ENCODE data around the gene CTR9.
"Not testable (repeated sequence)": the region's sequence is repeated elsewhere in the genome, so short reads cannot be mapped to it uniquely, and the experiment has no call there.

The CTR9 gene

GRCh38 chr11:10785146-10785474 is 34.1 kb downstream of the CTR9 start:
- DNase-seq: no peak

DNA sequence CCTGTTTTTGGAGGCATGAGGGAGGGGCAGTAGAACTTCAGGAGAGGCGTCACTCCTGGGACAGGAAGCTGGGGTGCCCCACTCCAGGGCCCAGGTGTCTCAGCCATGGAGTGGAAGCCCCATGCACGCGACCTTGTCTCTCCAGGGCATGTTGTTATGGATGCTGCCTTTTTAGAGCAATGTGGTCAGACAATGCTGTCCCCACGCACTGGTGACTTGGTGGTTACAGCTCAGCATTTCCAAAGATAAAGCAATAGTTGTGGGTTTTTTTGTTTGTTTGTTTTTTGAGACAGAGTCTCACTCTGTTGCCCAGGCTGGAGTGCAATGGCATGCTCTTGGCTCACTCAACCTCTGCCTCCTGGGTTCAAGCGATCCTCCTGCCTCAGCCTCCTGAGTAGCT is 35.4 kb downstream of the CTR9 start:
- DNase-seq: no peak

DNA sequence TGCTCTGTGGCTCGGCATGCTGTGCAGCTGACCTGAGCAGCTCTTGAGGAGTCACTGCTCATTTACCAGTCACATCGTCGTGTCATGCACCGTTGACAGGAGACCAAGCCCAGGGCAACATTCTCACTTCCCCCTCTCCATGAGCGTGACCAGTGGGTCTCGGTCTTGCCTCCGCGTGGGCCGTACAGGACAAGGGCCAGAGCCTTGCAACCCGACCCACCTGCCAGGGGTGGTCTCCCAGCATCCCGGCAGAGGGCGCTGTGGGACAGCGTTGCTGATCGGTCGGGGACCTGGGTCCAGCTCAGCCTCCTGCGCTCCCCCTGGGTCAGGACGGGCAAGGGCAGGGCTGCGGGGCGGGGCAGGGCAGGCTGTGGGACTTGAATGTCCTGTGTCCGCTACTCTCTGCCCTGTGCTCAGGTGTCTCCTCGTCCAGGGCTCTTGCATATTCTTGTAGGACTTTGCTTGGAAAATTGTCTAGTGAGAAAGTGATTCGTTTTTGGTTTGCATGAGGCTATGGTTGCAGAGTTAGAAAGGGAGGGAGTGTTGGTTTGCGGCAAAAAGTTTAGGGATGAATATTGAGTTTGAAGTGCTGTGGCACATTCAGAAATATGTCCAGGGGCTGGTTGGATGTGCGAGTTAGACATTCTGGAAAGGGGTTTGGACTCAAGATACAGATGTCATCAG is 41.5 kb downstream of the CTR9 start:
- peak; percentile 74 to 77 for DNase-seq

- DNase-seq: no peak
Observed at GRCh38 chr11:10793470-10794255, 42.6 kb downstream of the CTR9 start.

DNA sequence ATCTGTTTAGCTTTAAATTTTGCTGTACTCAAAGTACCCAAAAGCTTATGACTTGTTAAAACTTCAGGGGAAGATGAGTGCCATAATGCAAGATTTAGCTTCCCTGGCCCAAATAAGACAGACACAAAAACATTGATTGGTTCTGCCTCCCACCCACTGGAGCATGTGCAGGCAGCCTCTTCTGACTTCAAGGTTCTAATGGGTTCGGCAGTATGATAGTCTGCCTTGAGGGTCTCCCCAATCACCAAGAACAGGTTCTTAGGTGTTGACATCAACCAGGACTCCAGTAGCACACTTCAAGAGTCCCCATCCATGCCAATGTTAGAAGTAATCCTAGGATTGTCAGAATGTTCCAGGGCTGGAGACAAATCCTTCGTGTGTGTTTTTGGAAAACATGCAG is 45.1 kb downstream of the CTR9 start:
- DNase-seq: no peak

- DNase-seq: no peak
Observed at GRCh38 chr11:10797001-10797400, 46.0 kb downstream of the CTR9 start.

- no peak for DNase-seq
Observed at GRCh38 chr11:10797531-10797930, 46.5 kb downstream of the CTR9 start.

DNA sequence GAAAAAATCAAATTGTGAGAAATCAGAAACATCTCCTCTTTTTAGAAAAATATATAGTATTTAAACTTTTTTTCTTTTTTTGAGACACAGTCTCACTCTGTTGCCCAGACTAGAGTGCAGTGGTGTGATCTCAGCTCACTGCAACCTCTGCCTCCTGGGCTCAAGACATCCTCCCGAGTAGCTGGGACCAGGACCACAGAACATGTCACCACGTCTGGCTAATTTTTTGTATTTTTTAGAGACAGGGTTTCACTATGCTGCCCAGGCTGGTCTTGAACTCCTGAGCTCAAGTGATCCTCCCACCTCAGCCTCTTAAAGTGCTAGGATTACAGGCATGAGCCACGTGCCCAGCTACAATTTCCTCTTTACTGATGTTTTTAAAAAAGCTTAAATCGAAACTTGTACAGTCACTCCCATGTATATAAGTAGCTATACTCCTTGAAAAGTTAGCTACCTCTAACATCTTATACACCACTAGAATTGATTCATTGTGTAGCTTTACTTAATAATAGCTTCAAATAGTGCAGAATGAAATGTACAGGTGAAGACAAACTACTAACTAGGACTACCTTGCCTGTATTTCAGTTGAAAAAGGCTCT is 47.4 kb downstream of the CTR9 start:
- DNase-seq: no peak

GRCh38 chr11:10800292-10800691 is 49.2 kb downstream of the CTR9 start:
- DNase-seq: no peak

DNA sequence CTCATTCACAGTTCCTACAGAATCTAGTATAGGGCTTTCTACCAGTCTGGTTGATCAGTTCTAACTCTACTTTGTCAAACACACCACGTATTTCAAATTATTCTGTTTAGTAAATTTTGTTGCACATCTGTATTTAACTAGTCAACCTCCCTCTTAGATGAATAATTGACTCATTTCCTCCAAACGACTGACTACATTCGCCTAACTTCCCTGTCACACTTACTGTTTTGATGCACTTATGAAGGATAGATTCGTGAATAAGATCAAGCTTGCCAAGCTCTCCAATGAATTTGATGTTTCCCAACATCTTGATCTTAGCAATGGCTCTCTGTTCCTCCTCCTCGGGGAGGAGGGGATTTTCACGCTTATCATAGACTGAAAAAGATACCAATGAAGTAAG is 52.6 kb downstream of the CTR9 start:
- no peak for DNase-seq

DNA sequence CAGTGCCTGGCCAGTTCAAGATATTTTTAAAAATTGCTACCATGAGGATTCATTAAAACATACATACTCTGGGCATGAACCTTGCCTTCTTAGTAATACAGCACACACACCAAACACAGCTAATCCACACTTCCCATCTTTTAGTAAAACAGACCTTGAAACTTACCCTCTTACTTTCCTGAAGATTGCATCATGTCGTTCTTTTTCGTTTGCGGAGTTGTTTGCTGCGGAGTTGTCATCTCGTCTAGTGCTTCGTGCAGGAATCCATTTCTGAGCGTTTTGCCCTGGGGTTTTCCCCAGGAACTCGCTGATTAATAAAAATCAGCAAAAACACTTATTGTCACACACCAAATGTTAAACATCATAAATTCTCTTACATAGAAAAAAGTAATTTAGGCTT is 54.7 kb downstream of the CTR9 start:
- no peak for DNase-seq

DNA sequence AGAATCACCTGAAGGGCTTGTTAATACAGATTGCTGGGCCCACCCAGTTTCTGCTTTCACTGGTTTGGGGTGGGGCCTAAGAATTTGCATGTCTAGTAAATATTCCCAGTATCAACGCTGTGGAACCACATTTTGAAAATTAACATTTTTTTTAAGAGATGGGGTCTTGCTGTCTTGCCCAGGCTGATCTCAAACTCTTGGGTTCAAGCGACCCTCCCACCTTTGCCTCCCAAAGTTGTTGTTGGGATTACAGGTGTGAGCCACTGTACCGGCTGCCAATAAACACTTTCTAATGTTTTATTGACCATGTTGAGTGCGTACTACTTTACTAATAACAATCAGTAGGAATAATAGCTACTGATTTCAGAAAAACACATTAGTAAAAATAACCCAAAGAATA is 55.2 kb downstream of the CTR9 start:
- DNase-seq: no peak

DNA sequence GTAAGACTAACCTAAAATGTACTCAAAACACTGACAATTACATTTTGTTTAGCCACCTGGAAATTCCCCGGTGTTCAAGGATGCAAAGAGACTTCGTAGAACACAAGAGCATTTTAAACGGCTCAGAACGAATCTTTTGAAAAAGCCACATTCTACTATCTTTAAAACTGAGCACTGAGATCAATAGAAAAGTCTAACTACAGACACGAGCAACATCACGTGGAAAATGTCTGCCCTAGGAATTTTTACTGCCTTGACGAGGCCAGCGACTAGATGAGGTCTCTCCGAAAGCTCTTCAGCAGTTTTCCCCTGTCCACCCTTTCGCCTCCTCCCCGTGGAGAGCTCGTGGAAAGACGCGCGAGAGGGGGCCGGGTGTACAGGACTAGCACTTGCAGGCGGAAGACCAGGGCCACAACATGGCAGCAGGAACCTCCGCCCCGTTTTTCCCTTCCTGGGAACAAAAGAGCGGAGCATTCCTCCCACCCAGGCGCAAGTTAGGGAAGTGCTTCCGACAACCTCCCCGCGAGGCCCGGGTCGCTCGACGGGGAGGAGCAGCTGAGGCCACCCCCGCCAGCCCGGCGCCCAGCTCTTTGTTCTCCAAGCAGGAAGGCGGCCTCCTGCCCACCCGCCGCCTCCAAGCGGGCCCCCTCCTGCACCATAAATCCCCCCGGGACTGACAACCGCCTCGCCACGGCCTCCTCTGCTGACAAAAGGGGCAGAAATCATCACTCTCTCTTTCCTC is 56.6 kb downstream of the CTR9 start:
- DNase-seq: peak; percentile 27 to 41

DNA sequence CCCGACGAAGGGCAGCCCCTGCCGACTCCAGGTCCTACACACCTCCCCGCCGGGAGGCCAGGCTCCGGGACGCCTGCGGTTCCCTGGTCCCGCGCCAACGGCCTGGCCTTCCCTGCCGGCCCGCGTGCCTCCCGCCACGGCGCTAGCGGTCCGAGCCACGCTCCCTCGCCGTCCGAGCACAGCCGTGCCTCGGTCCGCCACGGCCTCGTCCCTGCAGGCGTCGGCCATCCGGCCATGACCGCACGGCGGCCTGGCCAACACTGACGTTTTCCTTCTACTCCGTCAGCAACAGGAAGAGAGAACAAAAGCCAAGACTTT is 57.1 kb downstream of the CTR9 start:
- no peak for DNase-seq

DNA sequence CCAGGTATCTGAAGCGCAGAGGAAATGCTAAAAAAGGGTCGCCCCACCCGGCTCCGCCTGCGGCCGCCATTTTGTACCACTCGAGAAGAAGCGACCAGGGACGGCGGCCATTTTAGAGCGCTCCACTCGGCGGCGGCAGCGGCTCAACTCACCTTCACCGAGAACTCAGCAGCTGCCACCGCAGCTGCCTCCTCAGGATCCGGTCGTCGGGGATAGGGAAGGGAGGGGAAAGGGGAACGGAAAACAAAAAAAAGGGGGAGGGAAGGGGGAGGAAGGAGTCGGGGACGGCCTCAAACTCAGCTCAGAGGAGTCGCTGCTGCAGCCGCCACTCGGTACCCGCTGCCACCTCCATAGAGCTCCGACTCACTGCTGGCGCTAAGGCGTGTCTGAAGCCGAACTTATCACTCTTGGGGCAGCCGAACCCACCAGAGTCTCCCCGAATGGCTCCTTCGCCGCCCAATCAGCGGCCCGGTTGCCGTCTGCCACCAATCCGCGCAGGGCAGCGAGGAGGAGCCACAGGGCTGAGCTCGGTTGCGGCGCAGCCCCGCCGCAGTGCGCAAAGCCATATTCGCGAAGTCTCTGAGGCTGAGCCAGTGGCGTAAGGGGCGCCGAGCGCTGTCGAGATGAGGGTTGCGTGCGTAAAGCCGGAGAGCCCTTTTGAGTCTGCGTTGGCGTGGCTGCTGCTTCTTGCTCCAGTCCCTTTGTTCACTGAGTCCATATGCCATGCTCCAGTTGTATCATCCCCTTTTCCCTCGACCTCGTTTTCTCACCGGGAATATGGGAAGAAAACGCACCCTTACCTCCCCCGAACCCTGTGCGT is 57.7 kb downstream of the CTR9 start, which contains the start of gene EIF4G2:
EIF4G2 (minus strand) TSS at position 374 of the 820 bp plus-strand sequence.
- DNase-seq: peak; percentile 96 to 97

DNA sequence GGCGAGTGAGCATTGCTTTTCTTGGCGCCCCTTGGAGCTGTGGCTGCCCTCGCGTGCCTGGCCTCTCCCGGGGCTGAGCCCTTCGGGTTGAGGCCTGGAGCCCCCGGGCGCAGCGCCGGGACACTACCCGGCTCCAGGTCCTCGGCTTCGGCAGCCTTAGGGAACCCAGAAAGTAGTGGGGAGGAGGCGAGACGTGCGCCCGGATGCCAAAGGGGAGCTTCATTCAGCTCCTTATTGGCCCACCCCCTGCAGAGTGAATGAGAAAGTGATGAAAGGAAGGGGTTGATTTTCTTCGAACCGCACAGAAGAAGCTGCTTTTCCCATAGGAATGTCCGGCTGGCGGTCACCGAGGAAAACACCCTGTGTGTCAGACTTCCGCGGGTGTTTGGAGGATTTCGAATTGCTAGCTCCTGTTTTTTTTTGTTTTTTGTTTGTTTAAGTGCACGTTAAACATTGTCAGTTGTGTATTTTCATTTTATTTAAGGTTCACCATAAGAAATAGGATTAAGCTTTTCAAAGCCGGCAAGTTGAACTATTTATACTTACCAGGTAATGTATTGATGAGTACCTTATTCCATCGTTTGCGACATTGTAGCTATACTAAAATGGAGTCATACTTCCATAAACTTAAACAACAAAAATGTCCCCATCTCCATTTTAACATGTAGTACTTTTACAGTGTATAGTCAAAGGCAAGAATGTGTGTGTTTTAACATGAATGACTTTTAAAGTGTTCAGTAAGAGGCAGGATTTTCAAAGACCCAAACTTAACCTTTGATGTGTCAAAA is 58.5 kb downstream of the CTR9 start:
- DNase-seq: peak; percentile 29

DNA sequence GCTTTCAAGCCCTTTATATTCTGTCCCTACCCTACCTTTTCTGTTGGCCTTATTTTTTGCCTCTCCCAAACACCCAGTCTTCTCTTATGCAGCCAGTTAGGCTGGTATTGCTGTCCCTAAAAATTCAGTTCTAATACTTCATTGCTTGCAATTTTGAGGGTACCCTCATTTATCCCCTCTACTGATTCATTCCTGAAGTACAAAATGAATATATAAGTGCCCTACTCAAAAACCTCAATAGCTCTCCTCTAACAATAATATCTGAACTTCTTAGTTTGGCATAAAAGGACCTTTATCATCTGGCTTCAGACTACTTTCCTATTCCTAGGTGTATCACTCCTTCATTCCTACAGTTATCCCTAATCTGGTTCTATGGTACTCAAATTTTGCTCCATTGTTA is 62.9 kb downstream of the CTR9 start:
- no peak for DNase-seq

DNA sequence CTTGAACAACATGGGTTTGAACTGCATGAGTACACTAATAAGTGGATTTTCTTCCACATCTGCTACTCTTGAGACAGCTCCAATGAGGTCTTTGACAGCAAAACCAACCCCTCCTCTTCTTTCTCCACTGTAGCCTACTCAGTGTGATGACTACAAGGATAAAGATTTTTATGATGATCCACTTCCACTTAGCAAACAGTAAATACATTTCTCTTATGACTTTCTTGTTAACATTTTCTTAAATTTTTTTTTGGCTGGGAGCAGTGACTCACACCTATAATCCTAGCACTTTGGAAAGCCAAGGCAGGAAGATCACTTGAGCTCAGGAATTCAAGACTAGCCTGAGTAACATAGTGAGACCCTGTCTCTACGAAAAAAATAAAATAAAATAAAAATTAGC is 67.5 kb downstream of the CTR9 start:
- no peak for DNase-seq

GRCh38 chr11:10822491-10822890 is 71.4 kb downstream of the CTR9 start:
- DNase-seq: not testable (repeated sequence)

DNA sequence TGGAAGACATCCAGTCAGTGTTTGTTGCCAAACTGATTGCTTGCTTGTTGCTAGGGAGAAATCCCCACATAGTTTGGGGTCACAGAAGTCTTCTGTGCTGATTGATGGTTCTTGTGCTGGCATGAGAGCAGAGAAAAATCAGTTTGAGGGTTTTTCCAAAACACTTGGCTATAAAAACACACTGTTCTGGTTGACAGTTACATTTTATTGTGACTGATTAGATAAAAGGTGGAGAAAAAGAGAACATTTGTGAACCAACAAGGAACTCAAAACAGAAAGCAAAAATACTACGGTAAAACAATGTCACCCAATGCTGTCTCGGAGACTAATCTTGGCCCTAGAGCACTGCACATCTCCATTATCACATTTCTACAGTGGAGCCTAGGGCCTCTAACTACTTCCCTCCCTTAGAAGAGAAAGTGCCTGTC is 72.1 kb downstream of the CTR9 start:
- DNase-seq: no peak

- no peak for DNase-seq
Observed at GRCh38 chr11:10824888-10825287, 73.8 kb downstream of the CTR9 start.

DNA sequence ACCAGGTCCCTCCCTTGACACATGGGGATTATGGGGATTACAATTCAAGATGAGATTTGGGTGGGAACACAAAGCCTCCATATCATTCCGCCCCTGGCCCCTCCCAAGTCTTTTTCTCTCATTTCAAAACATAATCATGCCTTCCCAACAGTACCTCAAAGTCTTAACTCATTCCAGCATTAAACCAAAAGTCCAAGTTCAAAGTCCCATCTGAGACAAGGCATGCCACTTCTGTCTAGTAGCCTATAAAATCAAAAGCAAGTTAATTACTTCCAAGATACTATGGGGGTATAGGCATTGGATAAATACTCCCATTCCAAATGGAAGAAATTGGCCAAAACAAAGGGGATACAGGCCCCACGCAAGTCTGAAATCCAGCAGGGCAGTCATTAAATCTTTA is 77.4 kb downstream of the CTR9 start:
- no peak for DNase-seq
